Epithelial cell of proximal tubule (primary cell): Measurements from ENCODE around the gene ZNF608. TPM values are rescaled to one million over a fixed set of nuclear protein-coding genes. Genes with fewer than 3 reads are reported as not detected.

Source experiments
- DNase-seq: peaks from one replicate; pipeline ENCODE4 v3.0.0-alpha.2; 2011; ENCODE audit warnings: low read depth
- H3K4me3 ChIP-seq: 2 replicates; pipeline ENCODE4 v1.5.1; 2011; ENCODE audit warnings: low read depth, mild to moderate bottlenecking, low read length
- total RNA-seq: library from RNA; depleted of rRNA; stranded (reverse); fragments of >200 nt; gene quantifications from 2 replicates; pipeline ENCODE4 v1.2.3, GENCODE V29; 2015
- TF ChIP-seq, protein P1 (sequence below): conservative IDR thresholded peaks from 2 replicates; pipeline ENCODE4 v1.5.1; 2012; ENCODE audit warnings: low read depth, mild to moderate bottlenecking, low read length

The ZNF608 gene
- total RNA-seq, 1 donor from 2014 or later, result 38.0 TPM

DNA sequence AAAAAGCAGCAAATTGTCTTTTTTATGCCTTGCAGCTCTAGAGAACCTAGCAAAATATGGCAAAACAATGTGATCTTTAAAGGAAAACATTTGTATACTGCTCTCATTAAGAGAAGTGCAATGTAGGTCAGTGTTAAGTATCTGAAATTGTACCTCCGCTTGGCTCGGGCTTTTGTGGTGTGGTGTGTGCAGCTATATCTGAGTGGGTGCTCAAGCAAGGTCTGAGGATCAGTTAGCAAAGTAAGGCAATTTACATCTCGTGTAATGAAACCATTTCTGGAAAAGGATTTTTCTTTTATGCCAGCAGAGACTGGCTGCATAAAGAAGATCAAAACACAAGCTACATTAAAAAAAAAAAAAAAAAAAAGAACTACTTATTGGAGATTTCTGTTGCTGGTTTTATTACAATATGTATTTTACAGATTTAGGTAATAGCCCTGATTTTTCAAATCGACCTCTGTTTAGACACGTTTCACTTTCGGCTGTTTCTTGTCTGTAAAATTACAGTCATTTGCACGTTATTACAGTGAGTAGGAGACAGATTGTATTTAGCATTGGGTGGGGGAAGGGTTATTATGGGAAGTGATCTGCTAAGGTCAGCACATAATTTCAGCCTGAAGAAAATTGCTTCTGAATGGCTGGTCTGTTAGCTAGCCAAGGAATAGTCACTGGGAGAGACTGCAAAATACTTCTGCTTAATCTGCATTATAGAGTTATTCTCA, 7.9 kb upstream of the ZNF608 start:
- TF ChIP-seq, protein P1, sequence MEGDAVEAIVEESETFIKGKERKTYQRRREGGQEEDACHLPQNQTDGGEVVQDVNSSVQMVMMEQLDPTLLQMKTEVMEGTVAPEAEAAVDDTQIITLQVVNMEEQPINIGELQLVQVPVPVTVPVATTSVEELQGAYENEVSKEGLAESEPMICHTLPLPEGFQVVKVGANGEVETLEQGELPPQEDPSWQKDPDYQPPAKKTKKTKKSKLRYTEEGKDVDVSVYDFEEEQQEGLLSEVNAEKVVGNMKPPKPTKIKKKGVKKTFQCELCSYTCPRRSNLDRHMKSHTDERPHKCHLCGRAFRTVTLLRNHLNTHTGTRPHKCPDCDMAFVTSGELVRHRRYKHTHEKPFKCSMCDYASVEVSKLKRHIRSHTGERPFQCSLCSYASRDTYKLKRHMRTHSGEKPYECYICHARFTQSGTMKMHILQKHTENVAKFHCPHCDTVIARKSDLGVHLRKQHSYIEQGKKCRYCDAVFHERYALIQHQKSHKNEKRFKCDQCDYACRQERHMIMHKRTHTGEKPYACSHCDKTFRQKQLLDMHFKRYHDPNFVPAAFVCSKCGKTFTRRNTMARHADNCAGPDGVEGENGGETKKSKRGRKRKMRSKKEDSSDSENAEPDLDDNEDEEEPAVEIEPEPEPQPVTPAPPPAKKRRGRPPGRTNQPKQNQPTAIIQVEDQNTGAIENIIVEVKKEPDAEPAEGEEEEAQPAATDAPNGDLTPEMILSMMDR, result no peak
- no peak for DNase-seq
- no peak overlapping the region for H3K4me3 ChIP-seq

DNA sequence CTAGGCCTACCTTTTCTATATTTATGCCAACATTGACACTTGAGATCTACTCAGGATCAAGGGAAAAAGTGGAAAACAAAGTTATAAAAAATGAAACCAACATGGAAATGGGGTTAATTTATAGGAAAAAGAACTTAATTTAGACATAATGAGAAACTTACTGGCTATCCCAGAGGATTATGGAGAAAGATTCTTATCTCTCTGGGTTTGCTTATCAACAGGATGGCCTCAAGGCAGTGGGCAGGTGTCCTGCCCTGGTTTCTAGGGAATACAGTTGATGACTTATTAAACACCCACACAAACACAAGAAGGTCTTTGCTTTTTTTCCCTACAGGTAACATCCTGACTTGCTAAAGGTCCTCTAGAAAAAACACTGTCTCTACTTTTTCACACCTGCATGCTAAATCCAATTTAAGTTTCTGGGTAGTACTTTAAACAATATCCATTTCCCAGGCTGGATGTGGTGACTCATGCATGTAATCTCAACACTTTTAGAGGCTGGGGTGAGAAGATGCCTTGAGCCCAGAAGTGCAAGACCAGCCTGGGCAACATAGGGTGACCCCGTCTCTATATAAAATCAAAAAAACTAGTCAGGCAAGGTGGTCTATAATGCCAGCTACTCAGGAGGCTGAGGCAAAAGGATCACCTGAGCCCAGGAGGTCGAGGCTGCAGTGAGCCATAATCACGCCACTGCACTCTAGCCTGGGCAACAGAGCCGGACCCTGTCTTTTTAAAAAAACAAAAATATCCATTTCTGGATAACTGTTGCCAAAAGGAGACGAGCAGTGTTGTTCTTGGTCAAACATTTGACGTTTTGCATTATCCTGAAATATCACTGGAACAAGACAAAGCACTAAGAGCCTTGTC, 6.6 kb upstream of the ZNF608 start:
- TF ChIP-seq, protein P1, result no peak
- no peak overlapping the region for H3K4me3 ChIP-seq
- DNase-seq, result no peak

DNA sequence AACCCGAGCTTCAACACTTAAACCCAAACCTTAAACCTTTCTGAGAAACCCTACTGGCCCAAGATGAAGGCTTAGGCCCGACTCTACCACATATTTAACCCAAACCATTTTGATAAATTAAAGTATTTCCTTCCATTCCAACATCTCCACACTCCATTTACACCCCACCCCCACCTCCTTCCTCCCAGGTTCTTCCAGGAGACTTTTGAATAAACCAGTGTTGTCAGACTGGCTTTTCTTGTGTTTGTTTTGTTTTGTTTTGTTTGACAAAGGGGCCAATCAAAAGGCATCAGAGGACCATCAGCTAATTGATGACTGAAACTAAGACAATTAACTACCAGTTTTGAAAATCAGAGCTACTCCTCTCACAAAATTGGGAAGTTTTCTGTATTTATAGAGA, 4.6 kb upstream of the ZNF608 start:
- no peak overlapping the region for H3K4me3 ChIP-seq
- TF ChIP-seq, protein P1, result no peak
- DNase-seq, result no peak

DNA sequence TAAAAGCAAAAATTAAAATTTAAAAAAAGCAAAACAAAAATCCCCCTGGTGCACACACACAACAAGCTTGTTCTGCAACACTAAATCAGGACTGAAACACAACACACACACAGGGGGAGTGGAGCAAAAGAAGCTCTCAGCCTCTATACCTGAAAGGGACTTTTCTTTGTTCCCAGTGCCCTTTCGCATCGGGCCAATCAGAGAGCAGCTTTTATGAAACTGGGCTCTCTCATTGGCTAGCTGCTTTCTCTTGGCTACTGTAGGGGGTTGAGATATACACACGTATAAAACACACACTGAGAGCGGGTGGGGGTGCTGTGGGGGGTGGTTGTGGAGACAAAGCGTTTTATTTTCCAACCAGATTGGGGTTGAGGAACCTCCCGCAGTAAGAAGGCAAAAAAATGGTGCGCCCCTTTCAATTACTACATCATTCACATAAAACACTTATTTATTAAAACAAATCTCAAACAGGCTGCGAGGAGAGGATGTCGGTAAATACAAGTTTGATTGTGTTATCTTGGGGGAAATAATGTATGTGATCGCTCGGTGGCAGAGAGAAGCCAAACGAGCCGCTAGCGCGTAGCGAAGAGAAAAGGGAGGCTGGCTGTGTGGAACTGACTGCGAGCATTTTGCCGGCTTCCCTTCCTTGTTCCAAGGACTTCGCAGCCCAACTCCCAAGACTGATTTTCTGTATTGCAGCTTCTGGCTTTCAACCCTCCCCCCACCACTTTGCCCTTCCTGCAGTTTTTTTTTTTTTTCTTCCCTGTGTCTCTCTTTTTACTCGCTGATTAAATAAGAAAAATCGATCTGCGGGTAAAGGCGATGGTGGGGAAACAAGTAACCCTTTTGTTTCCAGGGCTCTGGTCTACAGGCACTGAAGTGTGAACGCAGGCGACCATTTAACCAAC, 2.5 kb upstream of the ZNF608 start:
- peak overlapping the region; percentile 77 for H3K4me3 ChIP-seq
- TF ChIP-seq, protein P1, result no peak
- peak; percentile 92 for DNase-seq

DNA sequence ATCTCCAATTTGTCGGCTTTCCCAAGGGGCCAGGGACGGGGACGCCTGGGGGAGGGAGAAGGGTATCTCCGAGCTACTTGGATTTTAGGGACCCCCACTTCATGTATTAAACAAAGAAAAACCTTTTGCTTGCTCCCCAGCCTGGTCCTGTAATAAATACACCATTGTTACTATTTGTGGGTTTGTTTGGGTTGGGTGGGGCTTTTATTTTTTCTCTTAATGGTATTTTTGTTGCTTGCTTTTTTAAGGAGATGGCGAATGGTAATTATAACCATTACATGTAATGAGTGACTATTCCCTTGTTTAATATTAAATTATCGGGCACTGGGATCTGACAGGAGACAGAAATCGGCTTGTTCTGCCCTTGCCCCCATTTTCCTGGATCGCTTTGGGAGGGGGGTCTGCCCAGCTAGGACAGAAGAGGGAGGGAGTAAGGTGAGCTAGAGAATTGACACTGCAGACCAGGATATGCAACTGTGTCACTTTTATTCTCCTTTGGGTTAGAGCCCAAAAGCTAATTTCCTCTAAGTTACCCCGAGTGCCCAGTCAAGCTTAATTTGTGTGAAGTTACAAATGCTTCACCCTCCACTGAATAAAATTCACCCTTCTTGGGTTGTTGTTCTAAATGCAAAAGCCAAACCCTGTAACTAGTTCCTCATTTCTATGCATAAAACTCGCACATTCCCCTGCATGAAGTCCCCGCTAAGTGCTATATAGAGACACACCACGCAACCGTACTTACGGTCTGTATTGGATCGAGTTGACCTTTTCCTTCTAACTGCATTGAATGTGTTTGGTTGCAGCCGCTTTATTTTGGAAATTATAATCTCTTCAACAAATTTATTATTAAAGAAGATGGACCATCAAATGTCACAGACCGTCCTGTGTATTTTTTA, 1.6 kb upstream of the ZNF608 start:
- TF ChIP-seq, protein P1, result peak; percentile 1
- peak; percentile 46 for DNase-seq
- H3K4me3 ChIP-seq, result peak overlapping the region; percentile 77
